ENCODE results near the gene SLC5A4.
"Not testable (repeated sequence)": the region's sequence is repeated elsewhere in the genome, so short reads cannot be mapped to it uniquely, and the experiment has no call there.

SLC5A4 gene

GRCh38 chr22:32275353-32275752 lies 20.2 kb upstream of the SLC5A4 start:
- H3K79me1 ChIP-seq (replicated peaks; ENCODE audit: low read length, poor library complexity, severe bottlenecking); H3K4me2 ChIP-seq (ENCODE audit: low read length, poor library complexity, severe bottlenecking); H4K8ac ChIP-seq (ENCODE audit: low read length); H3K27ac ChIP-seq (ENCODE audit: low read length, poor library complexity, severe bottlenecking); H3K18ac ChIP-seq (ENCODE audit: low read depth in 1 of 2, low read length in 2 of 2); H4K91ac ChIP-seq (ENCODE audit: low read length); H2AFZ ChIP-seq (ENCODE audit: low read depth, low read length); H3K4ac ChIP-seq (ENCODE audit: low read depth in 1 of 2, low read length in 2 of 2); H3K4me1 ChIP-seq (ENCODE audit: control insufficient read depth, insufficient read depth, low read depth, low read length); H3K4me3 ChIP-seq (ENCODE audit: insufficient read depth in 1 of 2, low read depth in 1 of 2, low read length in 2 of 2); H3K23ac ChIP-seq (ENCODE audit: low read length in 2 of 2); H2BK120ac ChIP-seq (ENCODE audit: low read depth, low read length); H3K27me3 ChIP-seq (ENCODE audit: control insufficient read depth in 1 of 2, insufficient read depth in 1 of 2, low read length in 2 of 2); H3K14ac ChIP-seq (ENCODE audit: low read length in 2 of 2); H2BK15ac ChIP-seq (ENCODE audit: low read depth, poor library complexity, severe bottlenecking); H2BK5ac ChIP-seq (ENCODE audit: low read depth, low read length, poor library complexity, severe bottlenecking); DNase-seq; H2AK5ac ChIP-seq (ENCODE audit: low read length, severe bottlenecking); H3K36me3 ChIP-seq (ENCODE audit: control insufficient read depth in 1 of 2, insufficient read depth in 2 of 2, low read depth in 1 of 2, low read length in 2 of 2); H2BK12ac ChIP-seq (ENCODE audit: low read length in 2 of 2); H3K9me3 ChIP-seq (ENCODE audit: control insufficient read depth, low read length); H3K9ac ChIP-seq (ENCODE audit: low read length): not testable (repeated sequence)
- no CpG with 5 or more reads among the region's 4 CpGs for WGBS

- no peaks in the 10 kb centered on the region for H3K79me1 ChIP-seq (replicated peaks; ENCODE audit: low read length, poor library complexity, severe bottlenecking)
- peaks cover 0 to 18% of the 10 kb centered on the region in 2 experiments for H3K27me3 ChIP-seq (ENCODE audit: control insufficient read depth in 1 of 2, insufficient read depth in 1 of 2, low read length in 2 of 2)
- H3K4me1 ChIP-seq (ENCODE audit: control insufficient read depth, insufficient read depth, low read depth, low read length), result no peaks in the 10 kb centered on the region
- H3K18ac ChIP-seq (ENCODE audit: low read depth in 1 of 2, low read length in 2 of 2), result no peak overlapping the region
- no peak overlapping the region for H4K91ac ChIP-seq (ENCODE audit: low read length)
- no peak overlapping the region for H3K9ac ChIP-seq (ENCODE audit: low read length)
- no peak overlapping the region for H2BK12ac ChIP-seq (ENCODE audit: low read length in 2 of 2)
- H3K4ac ChIP-seq (ENCODE audit: low read depth in 1 of 2, low read length in 2 of 2), result no peak overlapping the region
- no peak overlapping the region for H2BK15ac ChIP-seq (ENCODE audit: low read depth, poor library complexity, severe bottlenecking)
- no peak overlapping the region for H2AK5ac ChIP-seq (ENCODE audit: low read length, severe bottlenecking)
- no peaks in the 10 kb centered on the region for H3K9me3 ChIP-seq (ENCODE audit: control insufficient read depth, low read length)
- no peak for DNase-seq
- no peak overlapping the region for H4K8ac ChIP-seq (ENCODE audit: low read length)
- no peak overlapping the region for H3K4me3 ChIP-seq (ENCODE audit: insufficient read depth in 1 of 2, low read depth in 1 of 2, low read length in 2 of 2)
- no peak overlapping the region for H2BK5ac ChIP-seq (ENCODE audit: low read depth, low read length, poor library complexity, severe bottlenecking)
- H3K27ac ChIP-seq (ENCODE audit: low read length, poor library complexity, severe bottlenecking), result no peak overlapping the region
- no peak overlapping the region for H3K23ac ChIP-seq (ENCODE audit: low read length in 2 of 2)
- no peak overlapping the region for H3K4me2 ChIP-seq (ENCODE audit: low read length, poor library complexity, severe bottlenecking)
- WGBS, result 93% methylated on average over 18 of the region's 18 CpGs
- no peak overlapping the region for H2BK120ac ChIP-seq (ENCODE audit: low read depth, low read length)
- no peak overlapping the region for H3K14ac ChIP-seq (ENCODE audit: low read length in 2 of 2)
- no peaks in the 10 kb centered on the region for H3K36me3 ChIP-seq (ENCODE audit: control insufficient read depth in 1 of 2, insufficient read depth in 2 of 2, low read depth in 1 of 2, low read length in 2 of 2)
- no peak overlapping the region for H2AFZ ChIP-seq (ENCODE audit: low read depth, low read length)
Observed at GRCh38 chr22:32271389-32271788, 16.2 kb upstream of the SLC5A4 start.

DNA sequence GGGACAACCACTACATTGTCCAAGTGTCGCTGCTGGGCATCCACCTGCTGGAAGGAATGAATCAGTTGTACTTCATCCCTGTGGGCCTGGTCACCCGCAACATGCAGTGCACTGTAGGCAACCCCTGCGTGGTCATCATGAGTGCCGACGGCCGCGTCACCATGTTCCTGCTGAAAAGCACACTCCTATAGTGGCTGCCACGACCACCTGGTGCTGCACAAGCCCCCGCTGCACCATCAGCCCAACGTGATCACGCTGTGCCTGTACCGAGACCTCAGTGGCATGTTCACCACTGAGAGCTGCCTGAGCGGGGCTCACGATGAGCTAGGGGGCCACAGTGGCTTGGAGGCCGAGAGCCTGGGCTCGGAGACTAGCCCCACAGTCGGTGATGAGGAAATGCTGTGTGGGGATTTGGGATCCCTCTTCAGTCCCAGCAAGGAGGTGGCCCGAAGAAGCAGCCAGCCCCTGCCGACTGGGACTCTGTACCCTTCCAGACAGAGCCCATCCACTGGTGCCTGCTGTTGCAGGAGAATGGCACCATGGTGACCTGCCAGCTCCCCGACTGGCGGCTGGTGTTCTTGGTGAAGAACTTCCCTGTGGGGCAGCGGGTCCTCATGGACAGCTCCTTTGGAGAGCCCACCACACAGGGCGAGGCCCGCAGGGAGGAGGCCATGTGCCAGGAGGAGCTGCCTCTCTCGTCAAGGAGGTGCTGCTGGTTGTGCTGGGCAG lies 15.7 kb upstream of the SLC5A4 start:
- H3K79me1 ChIP-seq (replicated peaks; ENCODE audit: low read length, poor library complexity, severe bottlenecking), result no peaks in the 10 kb centered on the region
- no peaks in the 10 kb centered on the region for H3K36me3 ChIP-seq (ENCODE audit: control insufficient read depth in 1 of 2, insufficient read depth in 2 of 2, low read depth in 1 of 2, low read length in 2 of 2)
- H2AK5ac ChIP-seq (ENCODE audit: low read length, severe bottlenecking), result no peak overlapping the region
- no peak overlapping the region for H2BK120ac ChIP-seq (ENCODE audit: low read depth, low read length)
- no peak overlapping the region for H3K4ac ChIP-seq (ENCODE audit: low read depth in 1 of 2, low read length in 2 of 2)
- H2BK12ac ChIP-seq (ENCODE audit: low read length in 2 of 2), result no peak overlapping the region
- no peak for DNase-seq
- no peak overlapping the region for H2BK15ac ChIP-seq (ENCODE audit: low read depth, poor library complexity, severe bottlenecking)
- no peak overlapping the region for H4K8ac ChIP-seq (ENCODE audit: low read length)
- no peak overlapping the region for H3K18ac ChIP-seq (ENCODE audit: low read depth in 1 of 2, low read length in 2 of 2)
- no peak overlapping the region for H3K14ac ChIP-seq (ENCODE audit: low read length in 2 of 2)
- H3K4me2 ChIP-seq (ENCODE audit: low read length, poor library complexity, severe bottlenecking), result no peak overlapping the region
- H3K27ac ChIP-seq (ENCODE audit: low read length, poor library complexity, severe bottlenecking), result no peak overlapping the region
- no peaks in the 10 kb centered on the region for H3K9me3 ChIP-seq (ENCODE audit: control insufficient read depth, low read length)
- H2AFZ ChIP-seq (ENCODE audit: low read depth, low read length), result no peak overlapping the region
- no peaks in the 10 kb centered on the region for H3K4me1 ChIP-seq (ENCODE audit: control insufficient read depth, insufficient read depth, low read depth, low read length)
- H3K9ac ChIP-seq (ENCODE audit: low read length), result no peak overlapping the region
- H4K91ac ChIP-seq (ENCODE audit: low read length), result no peak overlapping the region
- WGBS, result 89% methylated on average over 25 of the region's 25 CpGs
- no peak overlapping the region for H3K4me3 ChIP-seq (ENCODE audit: insufficient read depth in 1 of 2, low read depth in 1 of 2, low read length in 2 of 2)
- H3K27me3 ChIP-seq (ENCODE audit: control insufficient read depth in 1 of 2, insufficient read depth in 1 of 2, low read length in 2 of 2), result peaks cover 0 to 18% of the 10 kb centered on the region in 2 experiments
- no peak overlapping the region for H3K23ac ChIP-seq (ENCODE audit: low read length in 2 of 2)
- H2BK5ac ChIP-seq (ENCODE audit: low read depth, low read length, poor library complexity, severe bottlenecking), result no peak overlapping the region

DNA sequence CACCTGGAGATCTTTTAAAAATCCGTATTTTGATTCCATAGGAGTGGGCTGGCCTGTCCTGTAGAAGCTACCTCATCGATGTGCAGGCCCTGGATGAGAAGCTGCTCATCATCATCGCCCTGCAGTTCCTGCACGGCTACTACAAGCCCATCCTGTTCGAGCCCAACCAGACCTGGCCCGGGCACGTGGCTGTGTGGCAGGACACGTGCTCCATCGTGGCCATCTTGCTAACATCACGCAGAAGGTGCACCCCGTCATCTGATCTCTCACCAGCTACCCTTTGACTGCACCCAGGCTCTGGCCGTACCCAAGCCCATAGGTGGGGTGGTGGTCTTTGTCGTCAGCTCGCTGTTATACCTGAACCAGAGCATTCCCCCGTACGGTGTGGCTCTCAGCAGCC lies 14.2 kb upstream of the SLC5A4 start:
- Histone ChIP-seq H2BK120ac (ENCODE audit: low read depth, low read length) (no peak overlapping the region), H3K18ac (ENCODE audit: low read depth in 1 of 2, low read length in 2 of 2) (no peak overlapping the region), H2AK5ac (ENCODE audit: low read length, severe bottlenecking) (no peak overlapping the region), H4K8ac (ENCODE audit: low read length) (no peak overlapping the region), H3K14ac (ENCODE audit: low read length in 2 of 2) (no peak overlapping the region), H3K36me3 (ENCODE audit: control insufficient read depth in 1 of 2, insufficient read depth in 2 of 2, low read depth in 1 of 2, low read length in 2 of 2) (no peaks in the 10 kb centered on the region), H3K4ac (ENCODE audit: low read depth in 1 of 2, low read length in 2 of 2) (no peak overlapping the region), H4K91ac (ENCODE audit: low read length) (no peak overlapping the region), H2AFZ (ENCODE audit: low read depth, low read length) (no peak overlapping the region), H3K4me2 (ENCODE audit: low read length, poor library complexity, severe bottlenecking) (no peak overlapping the region), H3K4me3 (ENCODE audit: insufficient read depth in 1 of 2, low read depth in 1 of 2, low read length in 2 of 2) (no peak overlapping the region), H3K9ac (ENCODE audit: low read length) (no peak overlapping the region), H3K27ac (ENCODE audit: low read length, poor library complexity, severe bottlenecking) (no peak overlapping the region), H3K23ac (ENCODE audit: low read length in 2 of 2) (no peak overlapping the region), H2BK15ac (ENCODE audit: low read depth, poor library complexity, severe bottlenecking) (no peak overlapping the region), H2BK12ac (ENCODE audit: low read length in 2 of 2) (no peak overlapping the region), H2BK5ac (ENCODE audit: low read depth, low read length, poor library complexity, severe bottlenecking) (no peak overlapping the region), H3K9me3 (ENCODE audit: control insufficient read depth, low read length) (no peaks in the 10 kb centered on the region), H3K4me1 (ENCODE audit: control insufficient read depth, insufficient read depth, low read depth, low read length) (no peaks in the 10 kb centered on the region), H3K27me3 (ENCODE audit: control insufficient read depth in 1 of 2, insufficient read depth in 1 of 2, low read length in 2 of 2) (peaks cover 0 to 18% of the 10 kb centered on the region in 2 experiments), H3K79me1 (replicated peaks; ENCODE audit: low read length, poor library complexity, severe bottlenecking) (no peaks in the 10 kb centered on the region)
- 89% methylated on average over 16 of the region's 16 CpGs for WGBS
- no peak for DNase-seq
